Measurements from ENCODE around the gene VCAN. TPM values are rescaled to one million over a fixed set of nuclear protein-coding genes. Genes with fewer than 3 reads are reported as not detected.

VCAN gene
- total and polyA plus RNA-seq, 8 donors, result 0.84 to 69.4 (median 2.0) TPM

DNA sequence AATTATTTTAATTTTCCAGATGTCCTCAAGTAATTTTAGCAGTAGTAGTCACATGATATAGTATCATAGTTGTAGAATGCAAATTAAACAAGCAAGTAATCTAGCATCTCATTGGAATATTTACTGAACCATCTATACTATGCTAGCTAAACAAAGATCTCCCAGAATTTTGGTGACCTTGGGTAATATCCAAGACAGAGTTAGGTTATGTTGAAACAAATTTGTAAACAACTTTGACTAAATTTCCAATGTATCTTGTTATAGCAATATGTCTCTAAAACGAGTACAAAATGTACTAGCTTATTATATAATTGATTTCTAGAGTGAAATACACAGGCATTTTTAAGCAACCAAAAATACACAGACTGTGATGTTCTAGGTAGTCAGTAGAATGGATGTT lies 41.5 kb downstream of the VCAN start:
- TF ChIP-seq, protein P1, sequence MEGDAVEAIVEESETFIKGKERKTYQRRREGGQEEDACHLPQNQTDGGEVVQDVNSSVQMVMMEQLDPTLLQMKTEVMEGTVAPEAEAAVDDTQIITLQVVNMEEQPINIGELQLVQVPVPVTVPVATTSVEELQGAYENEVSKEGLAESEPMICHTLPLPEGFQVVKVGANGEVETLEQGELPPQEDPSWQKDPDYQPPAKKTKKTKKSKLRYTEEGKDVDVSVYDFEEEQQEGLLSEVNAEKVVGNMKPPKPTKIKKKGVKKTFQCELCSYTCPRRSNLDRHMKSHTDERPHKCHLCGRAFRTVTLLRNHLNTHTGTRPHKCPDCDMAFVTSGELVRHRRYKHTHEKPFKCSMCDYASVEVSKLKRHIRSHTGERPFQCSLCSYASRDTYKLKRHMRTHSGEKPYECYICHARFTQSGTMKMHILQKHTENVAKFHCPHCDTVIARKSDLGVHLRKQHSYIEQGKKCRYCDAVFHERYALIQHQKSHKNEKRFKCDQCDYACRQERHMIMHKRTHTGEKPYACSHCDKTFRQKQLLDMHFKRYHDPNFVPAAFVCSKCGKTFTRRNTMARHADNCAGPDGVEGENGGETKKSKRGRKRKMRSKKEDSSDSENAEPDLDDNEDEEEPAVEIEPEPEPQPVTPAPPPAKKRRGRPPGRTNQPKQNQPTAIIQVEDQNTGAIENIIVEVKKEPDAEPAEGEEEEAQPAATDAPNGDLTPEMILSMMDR (IDR thresholded peaks at IDR 0.05), result no peak
- Histone ChIP-seq H3K36me3 (no peaks in the 10 kb centered on the region), H3K4me3 (no peak overlapping the region), H3K27me3 (no peaks in the 10 kb centered on the region), H3K27ac (no peak overlapping the region), H3K9me3 (no peaks in the 10 kb centered on the region), H3K4me1 (no peaks in the 10 kb centered on the region)
- ATAC-seq (no peak), FAIRE-seq (no peak), DNase-seq (no peak)
- 38 to 62% methylated on average over 1 of the region's 1 CpG for WGBS, 2 donors
- intact Hi-C loops (cut with DNase I), result no loop called here

DNA sequence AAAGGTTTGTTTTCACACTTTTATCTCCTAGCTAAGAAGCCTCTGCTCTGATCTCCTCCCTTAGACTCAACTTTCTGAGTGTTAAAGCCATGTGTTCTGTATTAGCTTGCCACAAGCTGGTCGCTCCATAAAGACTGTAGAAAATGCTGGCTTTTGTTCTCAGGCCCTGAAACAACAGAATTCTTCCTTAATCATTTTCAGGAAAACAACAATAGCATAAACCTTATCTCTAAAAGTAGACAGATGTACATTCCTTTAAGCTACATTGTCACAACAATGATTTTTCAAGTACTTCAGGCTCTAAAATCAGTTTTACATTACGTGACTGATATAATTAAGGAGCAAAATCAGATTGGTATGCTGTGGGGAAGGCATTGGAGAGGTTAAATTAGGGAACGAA lies 41.9 kb downstream of the VCAN start:
- no peaks in the 10 kb centered on the region for H3K36me3 ChIP-seq
- no peak overlapping the region for H3K4me3 ChIP-seq
- H3K27me3 ChIP-seq, result no peaks in the 10 kb centered on the region
- WGBS, 2 donors, result 65 to 77% methylated on average over 3 of the region's 3 CpGs
- DNase-seq (no peak), FAIRE-seq (no peak), ATAC-seq (no peak)
- no peak overlapping the region for H3K27ac ChIP-seq
- H3K9me3 ChIP-seq, result no peaks in the 10 kb centered on the region
- H3K4me1 ChIP-seq, result no peaks in the 10 kb centered on the region
- intact Hi-C loops (cut with DNase I), result no loop called here
- TF ChIP-seq, protein P1 (IDR thresholded peaks at IDR 0.05), result no peak

DNA sequence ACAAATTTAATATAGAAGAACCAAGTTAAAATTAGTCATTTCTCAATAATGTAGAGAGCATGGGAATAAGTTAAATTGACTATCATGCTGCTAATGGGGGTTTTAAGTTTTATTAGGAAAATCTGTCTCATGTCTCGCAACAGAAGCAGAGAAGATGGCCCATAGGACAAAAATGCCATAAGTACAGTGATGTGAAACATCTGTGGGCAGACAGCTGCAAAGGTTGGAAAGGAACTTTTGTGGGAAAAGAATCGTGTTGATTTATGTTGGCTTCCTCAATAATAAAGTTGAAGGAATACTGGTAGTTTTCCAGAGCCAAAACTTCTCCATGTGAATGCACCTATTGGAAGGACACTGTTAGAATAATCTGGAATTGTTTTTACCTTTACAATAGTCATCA lies 44.8 kb downstream of the VCAN start:
- no peaks in the 10 kb centered on the region for H3K4me1 ChIP-seq
- no peak for DNase-seq

DNA sequence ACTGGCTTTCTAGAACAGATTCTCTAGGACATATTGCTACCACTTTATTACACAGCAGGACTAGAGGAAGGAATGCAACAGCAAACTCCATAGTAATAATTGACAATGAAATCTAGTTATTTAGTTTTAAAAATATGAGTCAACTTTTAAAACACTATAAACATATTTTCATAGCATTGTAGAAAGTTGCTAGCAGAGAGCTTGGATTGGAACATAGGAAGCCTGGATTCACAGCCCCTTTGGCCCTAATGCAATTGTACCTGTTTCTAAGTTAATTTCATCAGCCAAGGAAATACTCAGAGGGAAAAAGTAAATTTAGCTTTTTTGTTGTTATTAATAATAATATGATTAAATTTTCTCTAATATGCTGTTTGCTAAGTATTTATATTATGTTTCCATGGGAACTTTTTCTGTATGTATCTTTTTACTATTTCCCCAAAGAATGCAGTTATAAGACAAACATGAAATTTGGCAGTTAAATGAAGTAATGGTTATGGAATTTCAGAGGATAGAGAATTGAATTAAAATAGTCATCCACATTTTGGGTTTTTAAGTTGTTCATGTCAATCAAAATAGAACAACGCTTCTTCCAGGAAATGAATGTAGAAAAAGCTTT lies 45.6 kb downstream of the VCAN start:
- TF ChIP-seq, protein P1 (IDR thresholded peaks at IDR 0.05), result no peak
- intact Hi-C loops (cut with DNase I), result no loop called here
- no peaks in the 10 kb centered on the region for H3K27me3 ChIP-seq
- FAIRE-seq (no peak), DNase-seq (no peak), ATAC-seq (no peak)
- H3K36me3 ChIP-seq, result no peaks in the 10 kb centered on the region
- no peak overlapping the region for H3K4me3 ChIP-seq
- H3K9me3 ChIP-seq, result no peaks in the 10 kb centered on the region
- H3K4me1 ChIP-seq, result no peaks in the 10 kb centered on the region
- H3K27ac ChIP-seq, result no peak overlapping the region
- WGBS, 2 donors, result 85 to 95% methylated on average over 1 of the region's 1 CpG

More for the DNA sequence above, 44.8 kb downstream of the VCAN start:
- ATAC-seq, result no peak
- 63 to 69% methylated on average over 2 of the region's 2 CpGs for WGBS, 2 donors
- no peak for FAIRE-seq
- no peaks in the 10 kb centered on the region for H3K27me3 ChIP-seq
- no peak overlapping the region for H3K4me3 ChIP-seq
- no peak overlapping the region for H3K27ac ChIP-seq
- H3K36me3 ChIP-seq, result no peaks in the 10 kb centered on the region
- TF ChIP-seq, protein P1 (IDR thresholded peaks at IDR 0.05), result no peak
- no peaks in the 10 kb centered on the region for H3K9me3 ChIP-seq
- intact Hi-C loops (cut with DNase I), result no loop called here

DNA sequence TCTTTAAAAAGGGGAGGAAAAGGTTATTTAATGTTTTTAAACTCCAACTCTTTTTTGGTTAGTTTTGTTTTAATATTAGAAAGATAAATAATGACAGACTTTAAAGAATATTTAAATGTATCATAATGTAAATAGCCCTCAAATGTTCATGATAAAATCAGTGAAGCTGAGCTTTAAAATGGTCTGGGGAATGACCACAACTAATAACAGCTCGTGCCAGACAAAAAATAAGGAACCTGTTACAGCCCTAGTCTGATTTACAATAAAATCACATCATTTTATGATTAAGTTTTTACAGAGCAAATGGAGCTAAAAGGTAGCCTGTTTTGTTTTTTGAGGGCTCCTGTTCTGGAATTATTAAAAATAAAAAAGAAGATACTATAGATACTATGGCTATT lies 46.1 kb downstream of the VCAN start:
- TF ChIP-seq, protein P1 (IDR thresholded peaks at IDR 0.05), result no peak
- intact Hi-C loops (cut with DNase I), result no loop called here
- no peak for ATAC-seq
- H3K36me3 ChIP-seq, result no peaks in the 10 kb centered on the region
- no peak for DNase-seq
- H3K4me1 ChIP-seq, result no peaks in the 10 kb centered on the region
- H3K9me3 ChIP-seq, result no peaks in the 10 kb centered on the region
- 79 to 97% methylated on average over 1 of the region's 1 CpG for WGBS, 2 donors
- FAIRE-seq, result no peak
- H3K27me3 ChIP-seq, result no peaks in the 10 kb centered on the region
- H3K27ac ChIP-seq, result no peak overlapping the region
- no peak overlapping the region for H3K4me3 ChIP-seq
